WI38 (cell line): ENCODE results near the gene CALU.

Experiments used
- H3K4me3 ChIP-seq: 2 replicates; pipeline ENCODE4 v1.5.1; 2011; ENCODE audit warnings: low read depth, mild to moderate bottlenecking, control low read depth, low read length
- TF ChIP-seq, protein P1 (sequence below): IDR thresholded peaks from 2 replicates; pipeline ENCODE4 v1.5.1; 2012; ENCODE audit warnings: low read depth, mild to moderate bottlenecking, control low read depth, low read length

The CALU gene

DNA sequence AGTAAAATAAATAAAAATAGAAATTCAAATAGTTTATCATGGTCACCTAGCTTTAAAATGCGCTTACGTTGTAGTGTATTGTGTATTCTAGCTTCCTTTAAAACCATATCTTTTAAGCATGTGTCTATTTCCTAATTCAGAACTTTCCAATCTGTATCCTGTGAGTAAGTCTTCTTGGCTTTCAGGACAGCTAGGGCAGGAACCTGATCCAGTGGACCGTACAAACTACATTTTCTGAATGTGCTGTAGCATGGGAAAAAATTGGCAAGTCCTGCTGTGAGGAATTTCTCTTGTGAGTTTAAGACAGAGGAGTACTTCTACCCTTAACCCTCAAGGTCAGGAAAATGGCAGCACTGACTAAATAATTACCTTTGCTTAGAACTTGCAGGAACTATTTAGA lies 24.4 kb downstream of the CALU start:
- no peak overlapping the region for H3K4me3 ChIP-seq
- TF ChIP-seq, protein P1, sequence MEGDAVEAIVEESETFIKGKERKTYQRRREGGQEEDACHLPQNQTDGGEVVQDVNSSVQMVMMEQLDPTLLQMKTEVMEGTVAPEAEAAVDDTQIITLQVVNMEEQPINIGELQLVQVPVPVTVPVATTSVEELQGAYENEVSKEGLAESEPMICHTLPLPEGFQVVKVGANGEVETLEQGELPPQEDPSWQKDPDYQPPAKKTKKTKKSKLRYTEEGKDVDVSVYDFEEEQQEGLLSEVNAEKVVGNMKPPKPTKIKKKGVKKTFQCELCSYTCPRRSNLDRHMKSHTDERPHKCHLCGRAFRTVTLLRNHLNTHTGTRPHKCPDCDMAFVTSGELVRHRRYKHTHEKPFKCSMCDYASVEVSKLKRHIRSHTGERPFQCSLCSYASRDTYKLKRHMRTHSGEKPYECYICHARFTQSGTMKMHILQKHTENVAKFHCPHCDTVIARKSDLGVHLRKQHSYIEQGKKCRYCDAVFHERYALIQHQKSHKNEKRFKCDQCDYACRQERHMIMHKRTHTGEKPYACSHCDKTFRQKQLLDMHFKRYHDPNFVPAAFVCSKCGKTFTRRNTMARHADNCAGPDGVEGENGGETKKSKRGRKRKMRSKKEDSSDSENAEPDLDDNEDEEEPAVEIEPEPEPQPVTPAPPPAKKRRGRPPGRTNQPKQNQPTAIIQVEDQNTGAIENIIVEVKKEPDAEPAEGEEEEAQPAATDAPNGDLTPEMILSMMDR, result no peak

DNA sequence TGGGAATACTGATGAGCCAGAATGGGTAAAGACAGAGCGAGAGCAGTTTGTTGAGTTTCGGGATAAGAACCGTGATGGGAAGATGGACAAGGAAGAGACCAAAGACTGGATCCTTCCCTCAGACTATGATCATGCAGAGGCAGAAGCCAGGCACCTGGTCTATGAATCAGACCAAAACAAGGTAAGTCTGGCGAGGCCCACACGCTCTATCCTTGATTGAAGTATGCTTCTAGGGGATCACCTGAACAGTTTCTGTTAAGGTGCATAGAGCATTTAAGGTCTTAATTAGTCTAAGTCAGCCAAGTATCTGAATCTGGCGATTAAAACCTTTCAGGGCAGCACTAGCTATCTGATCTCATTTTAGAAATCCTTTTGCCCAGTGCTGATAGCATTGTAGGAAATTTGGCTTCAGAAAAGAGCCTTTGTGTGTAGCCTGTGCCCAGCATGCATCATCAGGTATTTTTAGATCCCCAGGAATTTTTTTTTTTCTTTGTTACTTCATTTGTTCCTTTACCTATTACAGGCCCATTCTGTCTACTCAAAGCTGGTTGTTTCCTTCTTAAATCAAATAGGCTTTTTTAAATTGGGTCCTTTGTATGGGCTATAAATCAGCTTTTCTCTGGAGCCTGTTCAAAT lies 28.4 kb downstream of the CALU start:
- TF ChIP-seq, protein P1, result no peak
- no peak overlapping the region for H3K4me3 ChIP-seq

DNA sequence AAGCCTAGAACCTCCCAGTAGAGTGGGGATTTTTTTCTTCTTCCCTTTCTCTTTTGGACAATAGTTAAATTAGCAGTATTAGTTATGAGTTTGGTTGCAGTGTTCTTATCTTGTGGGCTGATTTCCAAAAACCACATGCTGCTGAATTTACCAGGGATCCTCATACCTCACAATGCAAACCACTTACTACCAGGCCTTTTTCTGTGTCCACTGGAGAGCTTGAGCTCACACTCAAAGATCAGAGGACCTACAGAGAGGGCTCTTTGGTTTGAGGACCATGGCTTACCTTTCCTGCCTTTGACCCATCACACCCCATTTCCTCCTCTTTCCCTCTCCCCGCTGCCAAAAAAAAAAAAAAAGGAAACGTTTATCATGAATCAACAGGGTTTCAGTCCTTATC lies 31.1 kb downstream of the CALU start:
- TF ChIP-seq, protein P1, result no peak
- H3K4me3 ChIP-seq, result no peak overlapping the region

DNA sequence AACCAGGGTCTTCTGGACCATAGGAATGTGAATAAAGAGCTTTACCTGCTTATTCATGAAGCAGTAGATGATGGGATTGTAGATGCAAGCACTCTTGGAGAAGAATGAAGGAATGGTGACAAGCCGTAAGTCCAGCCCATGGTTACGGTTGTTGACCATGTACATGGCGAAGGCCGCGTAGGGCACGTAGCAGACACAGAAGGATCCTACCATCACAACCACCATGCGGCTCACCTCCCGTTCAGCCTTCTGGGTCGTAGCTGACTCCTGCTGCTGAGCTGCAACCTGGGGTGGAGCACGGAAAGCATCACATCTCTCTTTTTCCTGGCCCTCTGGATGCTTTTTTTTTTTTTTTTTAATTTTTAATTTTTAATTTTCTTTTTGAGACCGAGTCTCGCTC lies 34.4 kb downstream of the CALU start:
- H3K4me3 ChIP-seq, result no peak overlapping the region
- TF ChIP-seq, protein P1, result no peak

DNA sequence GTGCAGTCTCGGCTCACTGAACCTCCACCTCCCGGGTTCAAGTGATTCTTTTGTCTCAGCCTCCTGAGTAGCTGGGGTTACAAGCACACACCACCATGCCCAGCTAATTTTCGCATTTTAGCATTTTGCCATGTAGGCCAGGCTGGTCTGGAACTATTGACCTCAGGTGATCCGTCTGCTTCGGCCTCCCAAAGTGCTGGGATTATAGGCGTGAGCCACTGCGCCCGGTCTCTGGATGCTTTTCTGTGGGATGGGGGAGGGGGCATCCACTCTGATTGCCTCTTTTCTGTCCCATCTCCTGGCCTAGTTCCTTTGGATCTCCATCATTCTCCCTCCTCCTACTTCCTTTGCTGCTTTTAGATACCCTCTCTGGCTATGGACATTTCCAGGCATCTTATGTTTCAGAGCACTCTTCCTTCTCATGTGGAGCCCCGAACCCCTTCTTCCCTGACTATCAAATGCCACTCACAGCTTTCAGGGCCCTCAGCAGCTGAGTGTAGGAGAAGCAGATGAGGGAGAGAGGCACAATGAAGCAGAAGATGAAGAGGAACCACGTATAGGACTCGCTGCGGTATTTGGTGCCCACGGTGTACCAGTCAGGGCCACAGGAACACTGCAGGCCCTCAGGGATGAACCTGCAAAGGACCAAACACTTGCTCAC lies 35.0 kb downstream of the CALU start:
- H3K4me3 ChIP-seq, result no peak overlapping the region
- TF ChIP-seq, protein P1, result no peak

DNA sequence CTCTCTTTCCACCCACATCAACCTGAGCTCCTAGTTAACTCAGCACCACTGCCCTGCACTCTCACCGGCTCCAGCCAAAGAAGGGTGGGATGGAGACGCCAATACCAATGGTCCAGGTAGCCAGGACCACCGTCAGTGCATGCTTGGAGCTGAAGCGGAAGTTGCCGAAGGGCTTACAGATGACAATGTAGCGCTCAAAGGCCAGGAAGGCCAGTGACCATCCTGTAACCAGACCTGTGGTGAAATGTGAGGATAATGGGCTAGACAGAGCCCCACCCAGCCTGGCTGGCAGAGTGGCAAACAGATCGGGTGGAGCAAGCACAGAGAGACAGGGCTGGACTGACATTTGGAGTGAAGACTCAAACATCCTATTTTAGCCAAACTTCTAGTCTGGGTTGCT lies 35.8 kb downstream of the CALU start:
- TF ChIP-seq, protein P1, result no peak
- no peak overlapping the region for H3K4me3 ChIP-seq

DNA sequence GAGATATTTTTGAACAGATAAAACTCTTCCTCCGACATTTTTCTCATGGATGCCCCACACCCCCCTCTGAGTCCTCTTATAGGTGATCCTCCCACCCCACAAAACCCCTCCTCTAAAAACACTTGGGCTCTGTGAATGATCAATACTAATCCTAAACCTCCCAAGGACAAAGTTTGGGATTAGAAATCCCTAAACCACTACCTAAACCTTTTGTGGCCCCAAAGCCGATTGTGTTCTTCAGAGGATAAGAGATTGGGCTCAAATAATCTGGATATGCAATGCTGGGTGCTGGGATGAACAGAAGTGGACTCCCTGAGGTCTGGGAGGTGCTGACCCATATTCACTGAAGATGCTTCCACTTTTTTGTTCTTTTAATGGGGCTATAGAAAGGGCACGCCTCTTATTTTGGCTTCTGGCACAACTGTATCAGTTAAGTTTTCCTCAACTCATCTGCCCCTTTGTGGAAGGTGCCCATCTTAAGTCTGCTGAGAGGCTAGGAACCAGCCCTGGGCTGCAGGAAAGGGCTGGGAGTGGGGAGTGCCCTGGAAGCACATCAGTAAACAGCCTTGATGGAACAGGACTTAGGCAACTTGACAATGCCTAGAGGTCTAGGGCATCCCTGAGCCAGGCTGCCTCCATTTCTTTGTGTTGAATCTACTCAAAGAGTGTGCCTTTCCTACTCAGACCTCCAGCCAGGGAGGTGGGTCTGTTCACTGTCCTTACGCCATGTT lies 36.8 kb downstream of the CALU start, which contains the start of gene OPN1SW:
TSS of gene OPN1SW (minus strand) at position 51 of the 731 bp plus-strand sequence. CDS start at position 38, 13 bp downstream.
- H3K4me3 ChIP-seq, result no peak within 1 kb of the TSS
- TF ChIP-seq, protein P1, result no peak
